ENCODE data around the gene PHLPP2. TPM values are rescaled to one million over a fixed set of nuclear protein-coding genes. Genes with fewer than 3 reads are reported as not detected.

PHLPP2 gene
- total and polyA plus RNA-seq, 7 donors: 8.2 to 19.0 (median 11.4) TPM

DNA sequence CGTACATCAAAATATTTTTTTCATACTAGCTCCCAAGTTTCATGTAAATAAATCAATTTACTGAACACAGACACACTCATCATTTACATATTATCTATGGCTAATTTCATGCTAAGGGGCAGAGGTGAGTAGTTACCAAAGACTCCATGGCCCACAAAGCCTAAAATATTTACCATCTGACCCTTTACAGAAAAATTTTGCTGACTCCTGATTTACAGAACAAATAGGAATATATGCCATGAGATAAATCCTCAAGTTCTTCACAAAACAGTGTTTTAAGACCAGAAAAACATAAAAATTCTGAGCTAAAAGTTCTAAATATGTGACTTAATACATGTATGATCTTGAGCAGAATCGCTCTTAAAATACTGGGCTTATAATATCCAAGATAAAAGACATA, 36.6 kb upstream of the PHLPP2 start:
- Histone ChIP-seq H3K27ac (no peak overlapping the region), H3K4me3 (no peak overlapping the region), H3K9me3 (no peaks in the 10 kb centered on the region), H3K36me3 (peaks cover 17 to 90% (median 31%) of the 10 kb centered on the region in 4 donors), H3K4me1 (peaks cover 0 to 1% (median 0%) of the 10 kb centered on the region in 4 donors), H3K27me3 (no peaks in the 10 kb centered on the region)
- WGBS, 2 donors: 98 to 99% methylated on average over 2 of the region's 2 CpGs
- intact Hi-C loops (cut with DNase I): no loop called here
- TF ChIP-seq POLR2AphosphoS5 (IDR thresholded peaks at IDR 0.05) (no peak), POLR2A (IDR thresholded peaks at IDR 0.05) (no peak), EP300 (IDR thresholded peaks at IDR 0.05) (no peak)
- TF ChIP-seq, protein P1, sequence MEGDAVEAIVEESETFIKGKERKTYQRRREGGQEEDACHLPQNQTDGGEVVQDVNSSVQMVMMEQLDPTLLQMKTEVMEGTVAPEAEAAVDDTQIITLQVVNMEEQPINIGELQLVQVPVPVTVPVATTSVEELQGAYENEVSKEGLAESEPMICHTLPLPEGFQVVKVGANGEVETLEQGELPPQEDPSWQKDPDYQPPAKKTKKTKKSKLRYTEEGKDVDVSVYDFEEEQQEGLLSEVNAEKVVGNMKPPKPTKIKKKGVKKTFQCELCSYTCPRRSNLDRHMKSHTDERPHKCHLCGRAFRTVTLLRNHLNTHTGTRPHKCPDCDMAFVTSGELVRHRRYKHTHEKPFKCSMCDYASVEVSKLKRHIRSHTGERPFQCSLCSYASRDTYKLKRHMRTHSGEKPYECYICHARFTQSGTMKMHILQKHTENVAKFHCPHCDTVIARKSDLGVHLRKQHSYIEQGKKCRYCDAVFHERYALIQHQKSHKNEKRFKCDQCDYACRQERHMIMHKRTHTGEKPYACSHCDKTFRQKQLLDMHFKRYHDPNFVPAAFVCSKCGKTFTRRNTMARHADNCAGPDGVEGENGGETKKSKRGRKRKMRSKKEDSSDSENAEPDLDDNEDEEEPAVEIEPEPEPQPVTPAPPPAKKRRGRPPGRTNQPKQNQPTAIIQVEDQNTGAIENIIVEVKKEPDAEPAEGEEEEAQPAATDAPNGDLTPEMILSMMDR (IDR thresholded peaks at IDR 0.05): no peak
- DNase-seq: no peak

DNA sequence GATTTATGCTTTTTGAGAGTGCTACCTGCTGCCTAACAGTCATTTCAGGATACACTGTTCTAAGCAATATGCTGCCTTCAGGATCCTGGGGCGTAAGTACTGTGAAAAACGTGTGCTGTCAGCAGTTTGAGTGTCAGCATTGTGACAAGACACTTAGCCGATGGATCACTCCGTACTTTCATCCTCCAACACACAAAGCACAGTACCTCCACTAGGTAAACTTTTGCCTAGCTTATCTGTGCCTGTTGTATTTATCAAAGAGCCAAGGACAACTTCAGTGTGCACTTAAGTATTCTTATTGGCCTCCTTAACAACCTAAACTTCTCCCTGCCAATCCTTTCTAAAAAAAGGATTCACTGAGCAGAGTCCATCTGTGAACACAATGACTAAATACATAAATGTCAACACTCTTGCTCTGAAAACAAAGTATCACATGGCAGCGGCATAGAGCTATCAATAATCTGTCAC, 33.8 kb upstream of the PHLPP2 start:
- no peak for DNase-seq
- Histone ChIP-seq H3K9me3 (no peaks in the 10 kb centered on the region), H3K27ac (no peak overlapping the region), H3K4me1 (no peaks in the 10 kb centered on the region), H3K4me3 (no peak overlapping the region), H3K27me3 (no peaks in the 10 kb centered on the region), H3K36me3 (peaks cover 35 to 96% (median 44%) of the 10 kb centered on the region in 4 donors)
- TF ChIP-seq POLR2A (IDR thresholded peaks at IDR 0.05) (no peak), POLR2AphosphoS5 (IDR thresholded peaks at IDR 0.05) (no peak), EP300 (IDR thresholded peaks at IDR 0.05) (no peak)
- TF ChIP-seq, protein P1 (IDR thresholded peaks at IDR 0.05): no peak
- intact Hi-C loops (cut with DNase I): no loop called here
- WGBS, 2 donors: 68 to 87% methylated on average over 5 of the region's 5 CpGs

DNA sequence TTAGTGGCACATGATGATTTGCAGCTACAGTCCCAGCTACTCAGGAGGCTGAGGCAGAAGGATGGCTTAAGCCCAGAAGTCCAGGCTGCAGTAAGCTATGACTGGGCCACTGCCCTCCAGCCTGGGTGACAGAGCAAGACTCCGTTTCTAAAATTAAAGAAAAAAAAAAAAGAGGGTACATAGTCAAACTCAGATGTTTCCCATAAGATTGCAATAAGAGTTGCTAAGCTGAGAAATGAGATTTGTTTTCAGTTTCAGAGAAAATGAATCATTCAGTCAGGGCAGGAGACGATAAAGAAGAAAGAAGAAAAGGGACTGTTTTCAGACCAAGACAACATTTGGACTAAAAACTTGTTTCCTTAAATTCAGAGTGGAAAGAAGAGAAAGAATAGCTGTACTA, 30.2 kb upstream of the PHLPP2 start:
- TF ChIP-seq POLR2AphosphoS5 (IDR thresholded peaks at IDR 0.05): no peak
- TF ChIP-seq POLR2A (IDR thresholded peaks at IDR 0.05): no peak
- TF ChIP-seq, protein P1 (IDR thresholded peaks at IDR 0.05): no peak
- no peak for TF ChIP-seq EP300 (IDR thresholded peaks at IDR 0.05)
- Histone ChIP-seq H3K27ac (no peak overlapping the region), H3K4me1 (no peaks in the 10 kb centered on the region), H3K9me3 (no peaks in the 10 kb centered on the region), H3K27me3 (no peaks in the 10 kb centered on the region), H3K36me3 (peaks cover 31 to 98% (median 51%) of the 10 kb centered on the region in 4 donors), H3K4me3 (no peak overlapping the region)
- DNase-seq: no peak
- 84 to 92% methylated on average over 2 of the region's 2 CpGs for WGBS, 2 donors
- intact Hi-C loops (cut with DNase I): no loop called here

DNA sequence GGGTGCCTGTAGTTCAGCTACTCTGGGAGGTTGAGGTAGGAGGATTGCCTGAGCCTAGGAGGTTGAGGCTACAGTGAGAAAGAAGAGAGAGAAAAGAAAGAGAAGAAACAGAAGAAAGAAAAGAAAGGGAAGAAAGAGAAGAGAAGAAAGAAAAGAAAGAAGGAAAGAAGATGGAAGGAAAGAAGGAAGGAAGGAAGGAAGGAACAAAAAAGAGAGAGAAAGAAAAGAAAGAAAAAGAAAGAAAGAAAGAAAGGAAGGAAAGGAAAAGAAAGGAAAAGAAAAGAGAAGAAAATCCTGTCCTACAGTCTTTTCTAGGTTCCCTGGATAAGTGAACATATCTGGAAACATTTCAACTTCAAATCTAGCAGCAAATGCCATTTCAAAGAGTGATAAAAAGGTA, 29.6 kb upstream of the PHLPP2 start:
- H3K36me3 ChIP-seq: peaks cover 31 to 100% (median 53%) of the 10 kb centered on the region in 4 donors
- no peaks in the 10 kb centered on the region for H3K4me1 ChIP-seq
- TF ChIP-seq EP300 (IDR thresholded peaks at IDR 0.05): no peak
- TF ChIP-seq, protein P1 (IDR thresholded peaks at IDR 0.05): no peak

DNA sequence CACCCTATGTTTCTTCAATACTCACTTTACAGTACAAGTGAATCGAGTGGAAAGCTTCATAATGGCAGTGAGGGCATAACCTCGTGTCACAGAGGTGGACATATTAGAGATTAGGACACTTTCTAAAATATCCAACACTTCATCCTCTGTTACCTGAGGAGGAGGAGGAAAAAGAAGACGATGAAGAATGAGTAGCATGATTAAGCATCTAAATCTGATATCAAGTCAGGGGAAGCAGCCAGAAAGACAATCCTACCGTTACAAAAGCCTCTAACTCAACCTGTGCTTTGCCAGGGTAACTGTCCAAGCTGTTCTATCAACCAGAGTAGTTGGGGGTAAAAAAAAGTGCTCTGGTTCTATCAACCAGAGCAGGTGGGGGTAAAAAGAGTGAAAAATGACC, 23.7 kb upstream of the PHLPP2 start:
- TF ChIP-seq, protein P1 (IDR thresholded peaks at IDR 0.05): no peak
- TF ChIP-seq POLR2A (IDR thresholded peaks at IDR 0.05): no peak
- peaks cover 6 to 100% (median 47%) of the 10 kb centered on the region in 4 donors for H3K36me3 ChIP-seq
- WGBS, 2 donors: 83 to 91% methylated on average over 4 of the region's 4 CpGs
- H3K4me1 ChIP-seq: no peaks in the 10 kb centered on the region
- H3K9me3 ChIP-seq: no peaks in the 10 kb centered on the region
- H3K27me3 ChIP-seq: no peaks in the 10 kb centered on the region
- intact Hi-C loops (cut with DNase I): no loop called here
- no peak overlapping the region for H3K27ac ChIP-seq
- no peak overlapping the region for H3K4me3 ChIP-seq
- DNase-seq: no peak

More for the DNA sequence above, 29.6 kb upstream of the PHLPP2 start:
- H3K9me3 ChIP-seq: no peaks in the 10 kb centered on the region
- H3K27me3 ChIP-seq: no peaks in the 10 kb centered on the region
- intact Hi-C loops (cut with DNase I): no loop called here
- DNase-seq: no peak
- no peak overlapping the region for H3K4me3 ChIP-seq
- no peak overlapping the region for H3K27ac ChIP-seq
